ENCODE measurements around the gene TSC1. TPM values are rescaled to one million over a fixed set of nuclear protein-coding genes. Genes with fewer than 3 reads are reported as not detected.

The TSC1 gene
- total RNA-seq, 4 donors from 2014 or later, result 29.7 to 55.3 (median 44.0) TPM

DNA sequence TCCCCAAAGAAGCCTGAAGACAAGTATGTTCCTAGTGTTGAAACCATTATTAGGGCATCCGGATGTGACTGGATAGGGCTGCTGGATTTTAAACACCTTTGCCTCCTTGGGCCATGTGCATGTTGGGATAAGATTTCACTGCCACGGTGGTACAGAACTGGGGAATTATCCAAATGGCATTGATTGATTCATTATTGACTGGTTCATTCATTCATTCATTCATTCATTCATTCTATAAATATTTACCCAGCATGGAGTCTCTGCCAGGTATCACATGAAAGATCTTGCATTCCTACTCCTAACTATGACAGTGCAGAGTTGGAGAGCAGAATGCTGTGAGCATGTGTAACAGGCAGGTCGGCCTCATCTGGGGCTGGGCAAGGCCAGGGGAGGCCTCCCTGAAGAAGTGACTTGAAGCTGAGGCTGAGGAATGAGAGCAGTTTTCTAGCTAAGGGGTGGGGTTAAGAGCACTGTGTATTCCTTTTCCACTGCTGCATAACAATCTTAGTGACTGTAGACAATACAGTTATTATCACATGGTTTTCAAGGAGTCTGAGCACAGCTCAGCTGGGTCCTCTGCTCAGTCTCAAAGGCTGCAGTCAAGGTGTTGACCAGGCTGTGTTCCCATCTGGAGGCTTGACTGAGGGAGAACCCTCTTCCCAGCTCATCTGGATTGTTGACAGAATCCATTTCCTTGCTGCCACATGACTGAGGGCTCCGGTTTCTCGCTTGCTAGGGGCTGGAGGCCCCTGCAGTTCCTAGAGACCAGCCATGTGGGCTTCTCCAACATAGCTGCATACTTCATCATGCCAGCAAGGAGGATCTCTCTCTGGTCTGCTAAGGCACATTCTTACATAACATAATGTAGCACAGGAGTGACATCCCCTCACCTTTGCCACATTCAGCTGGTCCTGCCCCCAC lies 102.0 kb downstream of the TSC1 start:
- no peaks in the 10 kb centered on the region for H3K4me1 ChIP-seq
- no peak for DNase-seq
- intact Hi-C loops (cut with DNase I; ENCODE audit: low total_unique reads), result no loop called here

More for the DNA sequence above, 102.0 kb downstream of the TSC1 start:
- no peaks in the 10 kb centered on the region for H3K27me3 ChIP-seq
- H3K36me3 ChIP-seq, result no peaks in the 10 kb centered on the region
- H3K9me3 ChIP-seq, result no peaks in the 10 kb centered on the region
- no peak overlapping the region for H3K27ac ChIP-seq
- H3K4me3 ChIP-seq, result no peak overlapping the region
- no peak for TF ChIP-seq POLR2A (IDR thresholded peaks at IDR 0.05)
- TF ChIP-seq, protein P1, sequence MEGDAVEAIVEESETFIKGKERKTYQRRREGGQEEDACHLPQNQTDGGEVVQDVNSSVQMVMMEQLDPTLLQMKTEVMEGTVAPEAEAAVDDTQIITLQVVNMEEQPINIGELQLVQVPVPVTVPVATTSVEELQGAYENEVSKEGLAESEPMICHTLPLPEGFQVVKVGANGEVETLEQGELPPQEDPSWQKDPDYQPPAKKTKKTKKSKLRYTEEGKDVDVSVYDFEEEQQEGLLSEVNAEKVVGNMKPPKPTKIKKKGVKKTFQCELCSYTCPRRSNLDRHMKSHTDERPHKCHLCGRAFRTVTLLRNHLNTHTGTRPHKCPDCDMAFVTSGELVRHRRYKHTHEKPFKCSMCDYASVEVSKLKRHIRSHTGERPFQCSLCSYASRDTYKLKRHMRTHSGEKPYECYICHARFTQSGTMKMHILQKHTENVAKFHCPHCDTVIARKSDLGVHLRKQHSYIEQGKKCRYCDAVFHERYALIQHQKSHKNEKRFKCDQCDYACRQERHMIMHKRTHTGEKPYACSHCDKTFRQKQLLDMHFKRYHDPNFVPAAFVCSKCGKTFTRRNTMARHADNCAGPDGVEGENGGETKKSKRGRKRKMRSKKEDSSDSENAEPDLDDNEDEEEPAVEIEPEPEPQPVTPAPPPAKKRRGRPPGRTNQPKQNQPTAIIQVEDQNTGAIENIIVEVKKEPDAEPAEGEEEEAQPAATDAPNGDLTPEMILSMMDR (IDR thresholded peaks at IDR 0.05), result no peak

Small RNAs within 50 kb of the gene (microRNA-seq; reads per million reads assigned to microRNA genes)
- 4.9 reads per million, percentile 3 among the genes with 10 or more reads in this experiment for gene MIR548AW (ENCODE audit: borderline microRNAs expressed, borderline replicate concordance)

Small RNAs within 50 kb of the gene (small RNA-seq; reads per million reads assigned to genes)
- gene AL593851.1 (not detected), gene MIR548AW (1.1 reads per million, percentile 55 among the genes with 10 or more reads in this experiment), gene RNU7-21P (not detected)

Other genes starting within 250 kb of the TSC1 start
- gene AK8, start 66.3 kb downstream of the TSC1 start, total RNA-seq, result 1 to 10 TPM in 1 of 4 donors, under 1 TPM in 1, not detected in 2; 0.61 to 1.9 TPM
- 1 to 10 TPM in 3 of 4 donors, under 1 TPM in 1; 0.26 to 7.0 (median 2.4) TPM for gene SPACA9, start 65.7 kb downstream of the TSC1 start, total RNA-seq
- under 1 TPM in 1 of 4 donors, not detected in 3; 0.14 TPM for gene GFI1B, start 34.1 kb upstream of the TSC1 start, total RNA-seq
- gene GTF3C5, start 86.4 kb upstream of the TSC1 start, total RNA-seq, result 10 to 100 TPM; 26.6 to 52.8 (median 37.1) TPM
- 1 to 10 TPM in 1 of 4 donors, under 1 TPM in 2, not detected in 1; 0.26 to 1.4 (median 0.62) TPM for gene CEL, start 117.4 kb upstream of the TSC1 start, total RNA-seq
- gene RALGDS, start 176.6 kb upstream of the TSC1 start, total RNA-seq, result 10 to 100 TPM; 14.1 to 67.9 (median 30.3) TPM
- 10 to 100 TPM in 2 of 4 donors, 1 to 10 TPM in 2; 3.5 to 28.5 (median 9.8) TPM for gene GBGT1, start 219.3 kb upstream of the TSC1 start, total RNA-seq

All from uterus (tissue), 4 donors.